HepG2 (cell line): Measurements from ENCODE around the gene DMAP1. TPM values are rescaled to one million over a fixed set of nuclear protein-coding genes. Genes with fewer than 3 reads are reported as not detected.

ENCODE experiments used
- ATAC-seq: fragments of 200-7000 bp; cut with Tn5 transposase; 3 replicates; pipeline ENCODE4 v1.9.1; 2020; ENCODE audit warnings: mild to moderate bottlenecking, moderate library complexity
- BruUV-seq: library from RNA; stranded (reverse); fragments of 400-500 nt; replicated peaks from 2 replicates; lab custom pipeline; 2021; lab: Mats Ljungman, UMichigan
- CTCF ChIA-PET: fragments of 300-600 bp; formaldehyde crosslinking; extraction: SDS; loops from one replicate; lab custom pipeline; 2021; ENCODE audit warnings: low total read pairs, inconsistent platforms, low intra/inter-chr PET ratio; lab: Yijun Ruan, JAX
- POLR2A ChIA-PET: fragments of 350-600 bp; sonication (Branson Sonifier 250); formaldehyde crosslinking; loops from one replicate; lab custom pipeline; 2020; ENCODE audit warnings: antibody characterized with exemption, inconsistent platforms; lab: Yijun Ruan, JAX
- DNase-seq: peaks from one replicate; pipeline ENCODE4 v3.0.0-alpha.2; 2015; ENCODE audit warnings: low spot score
- FAIRE-seq: peaks from 3 replicates; lab custom pipeline; 2011; peaks lifted over from hg19 to GRCh38; lab: Jason Lieb, UNC
- H2AFZ ChIP-seq: one replicate; pipeline ENCODE4 v1.6.1; 2011; ENCODE audit warnings: low read length, inconsistent platforms
- H3K27ac ChIP-seq: fragments of 300-600 bp; 3 replicates; pipeline ENCODE4 v1.8.0; 2011; ENCODE audit warnings: mixed run types, mild to moderate bottlenecking, mixed read lengths, low read length, inconsistent platforms; ENCODE audit not compliant: insufficient read depth; ENCODE audit errors: extremely low read length
- H3K27me3 ChIP-seq, 2 experiments: fragments of 200-600 bp in 1 of 2; 2 replicates in 1 of 2; 3 replicates in 1 of 2; pipeline versions ENCODE4 v1.6.0 to v1.8.0; 2011; ENCODE audit warnings: low read length in 2 of 2, mild to moderate bottlenecking in 2 of 2, moderate library complexity in 2 of 2, inconsistent platforms in 1 of 2; ENCODE audit not compliant: insufficient read depth in 2 of 2, control insufficient read depth in 1 of 2
- H3K36me3 ChIP-seq, 2 experiments: fragments of 200-600 bp in 1 of 2; replicated peaks in 1 of 2; 2 replicates in 1 of 2; 3 replicates in 1 of 2; pipeline versions ENCODE4 v1.5.1 to v1.8.0; 2011; ENCODE audit warnings: low read length in 2 of 2, inconsistent platforms in 1 of 2; ENCODE audit not compliant: insufficient read depth in 2 of 2, control insufficient read depth in 1 of 2
- H3K4me1 ChIP-seq: 2 replicates; pipeline ENCODE4 v1.5.1; 2012; ENCODE audit warnings: low read length, inconsistent platforms; ENCODE audit not compliant: insufficient read depth
- H3K4me2 ChIP-seq: 2 replicates; pipeline ENCODE4 v1.6.0; 2011; ENCODE audit warnings: low read depth, low read length, inconsistent platforms
- H3K4me3 ChIP-seq, 3 experiments: fragments of 200-600 bp in 1 of 3; sonication (generic), shearing (Covaris generic) in 1 of 3; replicated peaks in 1 of 3; 2 replicates each; pipeline ENCODE4 v1.5.1; 2011 to 2016; ENCODE audit warnings: low read length in 3 of 3, inconsistent platforms in 2 of 3, low read depth in 2 of 3, mild to moderate bottlenecking in 2 of 3, control low read depth in 1 of 3, mixed read lengths in 1 of 3; ENCODE audit not compliant: insufficient read depth in 1 of 3
- H3K79me2 ChIP-seq: one replicate; pipeline ENCODE4 v1.6.1; 2011; ENCODE audit warnings: low read length, inconsistent platforms; ENCODE audit not compliant: insufficient read depth
- H3K9ac ChIP-seq: 2 replicates; pipeline ENCODE4 v1.6.0; 2011; ENCODE audit warnings: mild to moderate bottlenecking, low read depth, low read length, inconsistent platforms; ENCODE audit not compliant: insufficient read depth
- H3K9me3 ChIP-seq: 2 replicates; pipeline ENCODE4 v1.5.1; 2012; ENCODE audit warnings: mild to moderate bottlenecking, low read length
- H4K20me1 ChIP-seq: 2 replicates; pipeline ENCODE4 v1.6.0; 2011; ENCODE audit warnings: inconsistent platforms, mild to moderate bottlenecking, low read length, moderate library complexity; ENCODE audit not compliant: insufficient read depth
- ETV6 ChIP-seq: sonication (generic); formaldehyde crosslinking; conservative IDR thresholded peaks from 2 replicates; pipeline ENCODE4 v1.4.0; 2020; ENCODE audit warnings: missing genetic modification reagents
- FOSL1 ChIP-seq: sonication (generic); formaldehyde crosslinking; IDR thresholded peaks from 2 replicates; pipeline ENCODE4 v1.9.0; 2021; ENCODE audit warnings: missing genetic modification reagents, borderline replicate concordance
- IKZF1 ChIP-seq: fragments of 450-650 bp; IDR thresholded peaks from 2 replicates; pipeline ENCODE4 v1.7.1; 2016
- ZNF432 ChIP-seq: sonication (generic); formaldehyde crosslinking; IDR thresholded peaks from 2 replicates; pipeline ENCODE4 v1.5.0; 2020; ENCODE audit warnings: missing genetic modification reagents, mild to moderate bottlenecking, borderline replicate concordance
- ZNF629 ChIP-seq: sonication (generic); formaldehyde crosslinking; conservative IDR thresholded peaks from 2 replicates; pipeline ENCODE4 v1.5.0; 2020; ENCODE audit warnings: missing genetic modification reagents
- WGBS: methylation state at CpG from one replicate; pipeline ENCODE4 v1.1.6; 2017; ENCODE audit warnings: low lambda C conversion rate; 5-methylcytosine and 5-hydroxymethylcytosine counted together
- in situ Hi-C: cut with HindIII; loops from 2 replicates; pipeline ENCODE4 v1.10.0; 2017; ENCODE audit warnings: low pct_unique_long_range_greater_than_20kb; ENCODE audit not compliant: extremely low pct_ligation_motif_present
- intact Hi-C: fragments of 100-400 bp; cut with micrococcal nuclease; formaldehyde crosslinking; loops from one replicate; pipeline ENCODE4 v1.10.0; 2022; ENCODE audit not compliant: unreplicated experiment
- polyA plus RNA-seq, 8 experiments: library from polyadenylated mRNA; depleted of rRNA in 3 of 8; stranded (reverse) in 7 of 8; unstranded in 1 of 8; fragments of >200 nt; fragmentation: Illumina TruSeq in 4 of 8; extraction: Trizol in 4 of 8; gene quantifications; 2 replicates each; pipeline versions ENCODE4 v1.2.1 to v1.2.3, GENCODE V29; 2011 to 2016; ENCODE audit warnings: low read depth in 4 of 8, missing spikeins in 1 of 8, mixed read lengths in 1 of 8; ENCODE audit not compliant: insufficient read depth in 1 of 8
- total RNA-seq, 5 experiments: library from RNA; depleted of rRNA; stranded (reverse); fragments of >200 nt; fragmentation: Illumina TruSeq; extraction: Trizol; gene quantifications; 2 replicates each; pipeline ENCODE4 v1.2.3, GENCODE V29; 2016; ENCODE audit warnings: low read depth in 1 of 5
- TF ChIP-seq, protein P1 (sequence below): sonication (generic); formaldehyde crosslinking; IDR thresholded peaks from 2 replicates; pipeline ENCODE4 v1.9.0; 2022; ENCODE audit warnings: missing genetic modification reagents, mild to moderate bottlenecking, borderline replicate concordance
- TF ChIP-seq, protein P2 (sequence below): sonication (generic); formaldehyde crosslinking; IDR thresholded peaks from 2 replicates; pipeline ENCODE4 v1.8.0; 2022; ENCODE audit warnings: mild to moderate bottlenecking, missing genetic modification reagents, moderate library complexity

DMAP1 gene
- total and polyA plus RNA-seq, 2 of the 13 experiments (the other 11 are each of a cell fraction or from before 2014, with no cell fraction given), result 17.6 to 32.7 TPM

DNA sequence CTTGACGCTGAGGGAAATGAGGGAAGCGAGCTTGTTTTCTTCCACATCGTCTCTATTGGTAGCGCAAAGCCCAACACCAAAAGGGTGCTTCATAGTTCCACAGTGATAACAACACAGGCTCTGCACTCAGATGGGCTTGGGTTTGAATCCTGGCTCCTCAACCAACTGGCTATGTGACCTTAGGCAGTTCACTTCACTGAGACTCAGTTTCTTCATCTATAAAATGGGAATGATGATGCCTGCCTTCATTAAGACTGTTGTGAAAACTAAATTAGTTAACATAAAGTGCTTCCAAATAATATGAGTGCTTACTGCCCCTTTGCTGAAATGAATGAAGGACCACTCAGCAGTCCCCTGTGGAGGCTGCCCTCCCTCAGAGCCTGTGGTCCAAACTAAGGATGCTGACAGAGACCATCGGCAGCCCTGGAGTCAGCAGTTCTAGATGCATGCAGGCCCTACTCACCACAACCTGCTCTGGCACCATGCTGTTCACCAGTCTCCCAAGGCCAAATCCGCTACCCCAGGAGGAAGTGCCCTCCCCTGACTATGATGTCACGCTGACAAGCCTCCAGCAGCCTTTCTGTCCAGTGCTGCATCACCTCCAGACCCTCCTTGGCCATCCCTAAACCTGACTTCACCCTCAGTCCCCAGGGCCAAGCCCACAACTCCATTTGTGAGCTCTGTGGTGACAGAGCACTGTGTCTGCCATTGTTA, 30.7 kb downstream of the DMAP1 start:
- Histone ChIP-seq H3K9me3 (no peaks in the 10 kb centered on the region), H3K4me2 (no peak overlapping the region), H3K27me3 (no peaks in the 10 kb centered on the region), H3K4me3 (no peak overlapping the region), H3K36me3 (peaks cover 2 to 22% of the 10 kb centered on the region in 2 experiments; a peak in 3 of 5 replicates), H3K4me1 (peaks cover 31% of the 10 kb centered on the region), H3K27ac (no peak overlapping the region), H2AFZ (no peak overlapping the region), H4K20me1 (no peaks in the 10 kb centered on the region), H3K79me2 (no peaks in the 10 kb centered on the region), H3K9ac (no peak overlapping the region)
- WGBS, result 100% methylated on average over 6 of the region's 7 CpGs
- FAIRE-seq, result no peak
- ChIA-PET POLR2A (no interaction called here), CTCF (no interaction called here)
- intact Hi-C loops, result no loop called here
- no TSS peak for BruUV-seq
- TF ChIP-seq ETV6 (CRISPR knock-in tag) (no peak), ZNF629 (CRISPR knock-in tag) (peak; percentile 58), IKZF1 (no peak), ZNF432 (CRISPR knock-in tag) (no peak), FOSL1 (no peak)
- TF ChIP-seq, protein P1, sequence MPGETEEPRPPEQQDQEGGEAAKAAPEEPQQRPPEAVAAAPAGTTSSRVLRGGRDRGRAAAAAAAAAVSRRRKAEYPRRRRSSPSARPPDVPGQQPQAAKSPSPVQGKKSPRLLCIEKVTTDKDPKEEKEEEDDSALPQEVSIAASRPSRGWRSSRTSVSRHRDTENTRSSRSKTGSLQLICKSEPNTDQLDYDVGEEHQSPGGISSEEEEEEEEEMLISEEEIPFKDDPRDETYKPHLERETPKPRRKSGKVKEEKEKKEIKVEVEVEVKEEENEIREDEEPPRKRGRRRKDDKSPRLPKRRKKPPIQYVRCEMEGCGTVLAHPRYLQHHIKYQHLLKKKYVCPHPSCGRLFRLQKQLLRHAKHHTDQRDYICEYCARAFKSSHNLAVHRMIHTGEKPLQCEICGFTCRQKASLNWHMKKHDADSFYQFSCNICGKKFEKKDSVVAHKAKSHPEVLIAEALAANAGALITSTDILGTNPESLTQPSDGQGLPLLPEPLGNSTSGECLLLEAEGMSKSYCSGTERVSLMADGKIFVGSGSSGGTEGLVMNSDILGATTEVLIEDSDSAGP (CRISPR knock-in tag), result no peak
- TF ChIP-seq, protein P2, sequence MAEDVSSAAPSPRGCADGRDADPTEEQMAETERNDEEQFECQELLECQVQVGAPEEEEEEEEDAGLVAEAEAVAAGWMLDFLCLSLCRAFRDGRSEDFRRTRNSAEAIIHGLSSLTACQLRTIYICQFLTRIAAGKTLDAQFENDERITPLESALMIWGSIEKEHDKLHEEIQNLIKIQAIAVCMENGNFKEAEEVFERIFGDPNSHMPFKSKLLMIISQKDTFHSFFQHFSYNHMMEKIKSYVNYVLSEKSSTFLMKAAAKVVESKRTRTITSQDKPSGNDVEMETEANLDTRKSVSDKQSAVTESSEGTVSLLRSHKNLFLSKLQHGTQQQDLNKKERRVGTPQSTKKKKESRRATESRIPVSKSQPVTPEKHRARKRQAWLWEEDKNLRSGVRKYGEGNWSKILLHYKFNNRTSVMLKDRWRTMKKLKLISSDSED (CRISPR knock-in tag), result no peak
- DNase-seq, result no peak
- no peak for ATAC-seq
- in situ Hi-C loops, result no loop called here
